GM19025 (cell line): ENCODE data around the gene CDK18.

Experiments
- ATAC-seq: cut with Tn5 transposase; IDR thresholded peaks from one replicate; pipeline ENCODE4 v1.9.1; 2021; ENCODE audit warnings: mild to moderate bottlenecking, low read depth, moderate library complexity; ENCODE audit not compliant: unreplicated experiment

Gene CDK18

GRCh38 chr1:205535096-205535495 is 30.6 kb downstream of the CDK18 start:
- ATAC-seq, result no peak

- ATAC-seq, result no peak
Measured at GRCh38 chr1:205535866-205536758, 31.6 kb downstream of the CDK18 start.

- no peak for ATAC-seq
Measured at GRCh38 chr1:205536759-205537361, 32.4 kb downstream of the CDK18 start.

GRCh38 chr1:205537386-205538018 is 33.0 kb downstream of the CDK18 start:
- ATAC-seq, result no peak

GRCh38 chr1:205538235-205538840 is 33.9 kb downstream of the CDK18 start:
- ATAC-seq, result no peak

GRCh38 chr1:205541161-205541886 is 36.9 kb downstream of the CDK18 start:
- ATAC-seq, result no peak

GRCh38 chr1:205542367-205542766 is 37.9 kb downstream of the CDK18 start:
- no peak for ATAC-seq

GRCh38 chr1:205543351-205544301 is 39.2 kb downstream of the CDK18 start:
- ATAC-seq, result no peak

GRCh38 chr1:205545001-205545919 is 40.8 kb downstream of the CDK18 start:
- no peak for ATAC-seq

GRCh38 chr1:205545991-205546390 is 41.5 kb downstream of the CDK18 start:
- no peak for ATAC-seq

- ATAC-seq, result no peak
Measured at GRCh38 chr1:205546541-205546940, 42.1 kb downstream of the CDK18 start.

GRCh38 chr1:205547936-205548827 is 43.7 kb downstream of the CDK18 start:
- no peak for ATAC-seq

GRCh38 chr1:205554026-205554811 is 49.8 kb downstream of the CDK18 start:
- ATAC-seq, result no peak

GRCh38 chr1:205561501-205562203 is 57.2 kb downstream of the CDK18 start:
- no peak for ATAC-seq

- no peak for ATAC-seq
Measured at GRCh38 chr1:205563927-205564441, 59.5 kb downstream of the CDK18 start.

GRCh38 chr1:205565799-205566198 is 61.3 kb downstream of the CDK18 start:
- no peak for ATAC-seq
